ENCODE results near the gene SRC.

The SRC gene

DNA sequence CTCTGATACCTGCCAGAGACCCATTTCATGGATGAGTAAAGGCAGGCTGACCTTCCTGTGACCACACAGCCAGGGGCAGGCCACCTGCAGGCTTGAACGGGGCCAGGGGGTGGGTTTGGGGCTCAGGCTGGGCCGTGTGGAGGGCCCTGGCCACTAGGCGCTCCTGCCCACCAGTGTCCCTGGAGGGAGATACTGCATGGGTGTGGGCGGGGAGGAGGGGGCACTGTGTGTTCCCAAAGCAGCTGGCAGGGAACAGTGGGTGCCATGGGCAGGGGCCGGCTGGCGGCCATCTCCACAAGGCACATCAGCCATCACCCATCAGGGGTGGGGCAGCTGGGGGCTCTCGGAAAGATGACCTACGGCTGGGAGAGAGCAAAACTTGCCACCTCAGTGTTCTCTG, 15.4 kb downstream of the SRC start:
- Histone ChIP-seq H3K27ac (no peak overlapping the region), H3K27me3 (replicated peaks) (no peaks in the 10 kb centered on the region), H3K36me3 (replicated peaks) (peaks cover 5% of the 10 kb centered on the region), H3K4me3 (ENCODE audit: low read depth, low read length) (no peak overlapping the region)
- DNase-seq: no peak
- TF ChIP-seq, protein P1, sequence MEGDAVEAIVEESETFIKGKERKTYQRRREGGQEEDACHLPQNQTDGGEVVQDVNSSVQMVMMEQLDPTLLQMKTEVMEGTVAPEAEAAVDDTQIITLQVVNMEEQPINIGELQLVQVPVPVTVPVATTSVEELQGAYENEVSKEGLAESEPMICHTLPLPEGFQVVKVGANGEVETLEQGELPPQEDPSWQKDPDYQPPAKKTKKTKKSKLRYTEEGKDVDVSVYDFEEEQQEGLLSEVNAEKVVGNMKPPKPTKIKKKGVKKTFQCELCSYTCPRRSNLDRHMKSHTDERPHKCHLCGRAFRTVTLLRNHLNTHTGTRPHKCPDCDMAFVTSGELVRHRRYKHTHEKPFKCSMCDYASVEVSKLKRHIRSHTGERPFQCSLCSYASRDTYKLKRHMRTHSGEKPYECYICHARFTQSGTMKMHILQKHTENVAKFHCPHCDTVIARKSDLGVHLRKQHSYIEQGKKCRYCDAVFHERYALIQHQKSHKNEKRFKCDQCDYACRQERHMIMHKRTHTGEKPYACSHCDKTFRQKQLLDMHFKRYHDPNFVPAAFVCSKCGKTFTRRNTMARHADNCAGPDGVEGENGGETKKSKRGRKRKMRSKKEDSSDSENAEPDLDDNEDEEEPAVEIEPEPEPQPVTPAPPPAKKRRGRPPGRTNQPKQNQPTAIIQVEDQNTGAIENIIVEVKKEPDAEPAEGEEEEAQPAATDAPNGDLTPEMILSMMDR (IDR thresholded peaks at IDR 0.05; ENCODE audit: low read depth, low read length, missing control alignments): no peak
- in situ Hi-C loops (cut with HindIII; ENCODE audit: low pct_ligation_motif_present, low sequenced_read_pairs): no loop called here

DNA sequence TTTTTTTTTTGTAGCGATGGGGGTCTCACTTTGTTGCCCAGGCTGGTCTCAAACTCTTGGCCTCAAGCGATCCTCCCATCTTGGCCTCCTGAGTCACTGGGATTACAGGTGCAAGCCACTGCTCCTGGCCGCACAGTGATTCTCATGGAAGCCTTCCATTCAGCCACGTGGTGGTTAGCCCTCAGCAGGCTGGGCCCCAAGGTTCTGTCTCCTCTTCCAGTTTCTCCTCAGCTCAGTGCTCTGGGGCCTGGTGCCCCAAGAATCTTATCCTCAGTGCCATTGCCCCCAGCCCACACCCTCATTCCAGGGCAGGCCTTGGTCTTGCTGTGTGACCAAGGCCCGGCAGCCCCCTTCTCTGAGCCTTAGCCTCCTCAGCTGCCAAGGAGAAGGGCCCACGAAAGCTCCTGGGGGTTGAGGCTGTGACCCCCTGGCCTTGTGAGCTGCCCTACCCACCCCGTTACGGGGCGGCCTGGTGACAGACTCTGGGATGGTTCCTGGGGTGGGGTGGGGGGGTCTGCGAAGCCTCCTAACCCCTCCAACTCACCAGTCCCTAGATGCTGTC, 16.4 kb downstream of the SRC start:
- in situ Hi-C loops (cut with HindIII; ENCODE audit: low pct_ligation_motif_present, low sequenced_read_pairs): no loop called here

DNA sequence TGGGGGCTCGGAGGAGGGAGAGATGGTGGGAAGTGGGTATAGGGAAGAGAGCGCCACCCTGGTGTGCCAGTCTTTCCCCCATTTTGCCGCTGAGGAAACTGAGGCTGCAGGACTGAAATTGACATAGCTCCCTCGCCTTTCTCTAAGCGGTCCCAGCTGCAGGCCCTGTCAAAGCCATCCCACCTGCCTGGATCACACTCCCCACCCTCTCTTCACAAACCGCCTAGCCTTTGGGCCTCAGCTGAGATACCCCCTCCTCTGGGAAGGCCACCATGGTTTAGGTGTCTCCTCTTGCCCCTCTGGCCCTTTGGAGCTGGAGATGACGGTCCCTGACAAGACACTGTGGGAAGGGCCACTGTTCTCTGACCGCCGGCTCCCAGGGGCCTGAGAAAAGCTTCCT, 16.9 kb downstream of the SRC start:
- H3K36me3 ChIP-seq (replicated peaks): peaks cover 6% of the 10 kb centered on the region
- H3K27me3 ChIP-seq (replicated peaks): no peaks in the 10 kb centered on the region
- no peak overlapping the region for H3K4me3 ChIP-seq (ENCODE audit: low read depth, low read length)
- TF ChIP-seq, protein P1 (IDR thresholded peaks at IDR 0.05; ENCODE audit: low read depth, low read length, missing control alignments): no peak
- in situ Hi-C loops (cut with HindIII; ENCODE audit: low pct_ligation_motif_present, low sequenced_read_pairs): no loop called here
- DNase-seq: no peak
- H3K27ac ChIP-seq: no peak overlapping the region

More for the DNA sequence above, 16.4 kb downstream of the SRC start:
- TF ChIP-seq, protein P1 (IDR thresholded peaks at IDR 0.05; ENCODE audit: low read depth, low read length, missing control alignments): no peak
- peaks cover 6% of the 10 kb centered on the region for H3K36me3 ChIP-seq (replicated peaks)
- no peak overlapping the region for H3K27ac ChIP-seq
- H3K4me3 ChIP-seq (ENCODE audit: low read depth, low read length): no peak overlapping the region
- no peak for DNase-seq
- H3K27me3 ChIP-seq (replicated peaks): no peaks in the 10 kb centered on the region

DNA sequence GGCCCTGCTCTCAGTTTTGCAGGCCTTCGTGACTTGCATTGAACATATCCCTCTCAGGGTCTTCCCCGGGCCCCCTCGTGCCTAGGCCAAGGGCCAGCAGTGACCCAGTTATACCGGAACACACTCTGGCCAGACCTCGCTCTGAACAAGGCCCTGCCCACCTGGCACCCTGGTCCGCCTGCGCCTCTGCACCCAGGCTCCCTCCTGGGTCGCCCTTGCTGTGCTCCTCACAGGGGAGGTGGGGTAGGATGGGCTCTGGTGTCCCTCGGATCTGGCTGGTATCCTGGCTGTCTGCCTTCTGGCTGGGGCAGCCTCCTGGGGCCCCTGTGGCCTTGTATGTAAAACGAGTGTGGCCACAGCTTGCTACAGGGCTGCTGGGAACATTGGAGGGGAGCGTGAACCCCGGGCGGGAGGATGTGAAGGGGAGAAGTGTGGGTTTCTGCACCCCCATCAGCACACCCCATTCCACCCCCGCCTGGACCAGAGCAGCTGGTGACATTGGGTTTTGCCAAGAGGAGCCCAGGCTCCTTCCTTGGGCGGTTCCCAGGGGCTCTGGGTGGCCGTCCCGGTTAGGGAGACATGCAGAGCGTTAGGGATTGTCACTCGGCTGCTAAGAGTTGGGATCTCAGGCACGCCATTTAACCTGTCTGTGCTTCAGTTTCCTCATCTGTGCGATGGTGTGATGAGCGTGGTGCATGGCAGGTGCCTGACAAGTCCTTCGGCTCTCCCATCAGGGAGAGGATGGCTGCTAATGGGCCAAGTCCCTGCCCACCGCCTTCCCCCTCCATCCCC, 17.5 kb downstream of the SRC start:
- in situ Hi-C loops (cut with HindIII; ENCODE audit: low pct_ligation_motif_present, low sequenced_read_pairs): no loop called here
- peaks cover 6% of the 10 kb centered on the region for H3K36me3 ChIP-seq (replicated peaks)
- H3K27me3 ChIP-seq (replicated peaks): no peaks in the 10 kb centered on the region
- no peak for DNase-seq
- TF ChIP-seq, protein P1 (IDR thresholded peaks at IDR 0.05; ENCODE audit: low read depth, low read length, missing control alignments): no peak
- H3K27ac ChIP-seq: no peak overlapping the region
- H3K4me3 ChIP-seq (ENCODE audit: low read depth, low read length): no peak overlapping the region

DNA sequence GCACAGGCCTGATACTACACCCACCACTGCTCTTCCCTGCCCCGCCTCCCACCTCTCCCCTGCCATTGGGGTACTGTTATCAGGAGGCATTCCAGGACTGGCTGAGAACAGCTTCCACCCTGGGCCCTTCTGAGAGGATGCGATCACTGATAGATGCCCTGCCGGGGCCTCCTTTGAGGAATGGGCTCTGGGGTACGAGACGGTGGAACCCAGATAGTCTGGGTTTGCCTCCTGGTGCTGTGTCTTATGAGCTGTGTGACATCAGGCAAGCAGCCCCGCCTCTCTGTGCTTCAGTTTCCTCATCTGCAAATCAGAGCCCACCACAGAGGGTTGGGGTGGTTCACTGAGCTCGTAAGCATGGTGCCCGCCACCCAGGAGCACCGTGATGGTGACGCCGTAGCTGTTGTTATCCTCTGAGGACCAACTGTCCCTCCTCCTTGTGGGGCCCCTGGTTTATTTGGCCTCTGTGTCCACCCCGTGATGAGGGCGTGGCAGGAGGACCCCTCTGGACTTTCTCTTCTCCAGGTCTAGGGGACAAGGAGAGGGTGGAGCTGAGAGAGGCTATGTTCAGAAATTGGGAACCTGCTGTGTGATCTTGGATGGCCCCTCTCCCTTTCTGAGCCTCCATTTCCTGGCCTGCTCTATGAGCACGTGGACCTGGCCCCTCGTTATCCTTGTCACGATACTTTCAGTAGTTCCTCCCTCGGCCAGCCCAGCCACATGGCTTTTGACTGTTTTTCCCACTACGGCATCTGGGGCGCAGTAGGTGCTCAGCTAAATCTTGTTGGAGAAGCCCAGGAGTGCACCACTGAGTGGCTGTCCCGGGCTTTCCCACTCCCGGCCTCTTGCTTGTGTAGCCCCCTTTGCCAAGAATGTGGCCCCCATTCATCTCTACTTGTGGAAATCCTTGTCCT, 18.3 kb downstream of the SRC start:
- Histone ChIP-seq H3K36me3 (replicated peaks) (peaks cover 6% of the 10 kb centered on the region), H3K27ac (no peak overlapping the region), H3K27me3 (replicated peaks) (no peaks in the 10 kb centered on the region), H3K4me3 (ENCODE audit: low read depth, low read length) (no peak overlapping the region)
- in situ Hi-C loops (cut with HindIII; ENCODE audit: low pct_ligation_motif_present, low sequenced_read_pairs): no loop called here
- DNase-seq: no peak
- TF ChIP-seq, protein P1 (IDR thresholded peaks at IDR 0.05; ENCODE audit: low read depth, low read length, missing control alignments): no peak

All from brain microvascular endothelial cell (primary cell).